Measurements from ENCODE around the gene FREM1. TPM values are rescaled to one million over a fixed set of nuclear protein-coding genes. Genes with fewer than 3 reads are reported as not detected.
A peak's percentile ranks its signal among the peaks of the same experiment; 100 is the strongest.
"Not testable (repeated sequence)": the region's sequence is repeated elsewhere in the genome, so short reads cannot be mapped to it uniquely, and the experiment has no call there.

FREM1 gene
- total RNA-seq, 1 experiment from 2014 or later: not detected

- in situ Hi-C loops (cut with HindIII; ENCODE audit: low pct_unique_long_range_greater_than_20kb, low sequenced_read_pairs): no loop called here
- DNase-seq (ENCODE audit: low read depth): no peak
Measured at GRCh38 chr9:14923701-14924100, 13.5 kb upstream of the FREM1 start.

GRCh38 chr9:14920805-14921204 lies 10.6 kb upstream of the FREM1 start:
- in situ Hi-C loops (cut with HindIII; ENCODE audit: low pct_unique_long_range_greater_than_20kb, low sequenced_read_pairs); DNase-seq (ENCODE audit: low read depth): not testable (repeated sequence)

GRCh38 chr9:14913366-14913765 lies 3.1 kb upstream of the FREM1 start:
- no peak for DNase-seq (ENCODE audit: low read depth)
- in situ Hi-C loops (cut with HindIII; ENCODE audit: low pct_unique_long_range_greater_than_20kb, low sequenced_read_pairs): no loop called here

GRCh38 chr9:14912859-14913258 lies 2.6 kb upstream of the FREM1 start:
- DNase-seq (ENCODE audit: low read depth): no peak
- in situ Hi-C loops (cut with HindIII; ENCODE audit: low pct_unique_long_range_greater_than_20kb, low sequenced_read_pairs): no loop called here

GRCh38 chr9:14911046-14911445 lies 818 bp upstream of the FREM1 start:
- DNase-seq (ENCODE audit: low read depth): no peak
- in situ Hi-C loops (cut with HindIII; ENCODE audit: low pct_unique_long_range_greater_than_20kb, low sequenced_read_pairs): no loop called here

GRCh38 chr9:14909601-14909960 lies 647 bp downstream of the FREM1 start:
- no peak for DNase-seq (ENCODE audit: low read depth)
- in situ Hi-C loops (cut with HindIII; ENCODE audit: low pct_unique_long_range_greater_than_20kb, low sequenced_read_pairs): no loop called here

GRCh38 chr9:14909181-14909580 lies 1.0 kb downstream of the FREM1 start:
- in situ Hi-C loops (cut with HindIII; ENCODE audit: low pct_unique_long_range_greater_than_20kb, low sequenced_read_pairs): no loop called here

GRCh38 chr9:14908295-14909180 lies 1.7 kb downstream of the FREM1 start:
- in situ Hi-C loops (cut with HindIII; ENCODE audit: low pct_unique_long_range_greater_than_20kb, low sequenced_read_pairs): no loop called here
- DNase-seq (ENCODE audit: low read depth): peak; percentile 43

More at GRCh38 chr9:14909181-14909580, 1.0 kb downstream of the FREM1 start:
- DNase-seq (ENCODE audit: low read depth): no peak

- in situ Hi-C loops (cut with HindIII; ENCODE audit: low pct_unique_long_range_greater_than_20kb, low sequenced_read_pairs): no loop called here
- no peak for DNase-seq (ENCODE audit: low read depth)
Measured at GRCh38 chr9:14907696-14908095, 2.5 kb downstream of the FREM1 start.

GRCh38 chr9:14907360-14907685 lies 2.9 kb downstream of the FREM1 start:
- in situ Hi-C loops (cut with HindIII; ENCODE audit: low pct_unique_long_range_greater_than_20kb, low sequenced_read_pairs): no loop called here
- DNase-seq (ENCODE audit: low read depth): no peak

GRCh38 chr9:14906644-14907359 lies 3.4 kb downstream of the FREM1 start:
- DNase-seq (ENCODE audit: low read depth): no peak
- in situ Hi-C loops (cut with HindIII; ENCODE audit: low pct_unique_long_range_greater_than_20kb, low sequenced_read_pairs): no loop called here

- DNase-seq (ENCODE audit: low read depth): no peak
- in situ Hi-C loops (cut with HindIII; ENCODE audit: low pct_unique_long_range_greater_than_20kb, low sequenced_read_pairs): no loop called here
Measured at GRCh38 chr9:14906000-14906399, 4.2 kb downstream of the FREM1 start.

GRCh38 chr9:14903040-14903439 lies 7.2 kb downstream of the FREM1 start:
- DNase-seq (ENCODE audit: low read depth): no peak
- in situ Hi-C loops (cut with HindIII; ENCODE audit: low pct_unique_long_range_greater_than_20kb, low sequenced_read_pairs): no loop called here

GRCh38 chr9:14902561-14902960 lies 7.7 kb downstream of the FREM1 start:
- DNase-seq (ENCODE audit: low read depth): no peak
- in situ Hi-C loops (cut with HindIII; ENCODE audit: low pct_unique_long_range_greater_than_20kb, low sequenced_read_pairs): no loop called here

GRCh38 chr9:14899815-14900193 lies 10.4 kb downstream of the FREM1 start:
- in situ Hi-C loops (cut with HindIII; ENCODE audit: low pct_unique_long_range_greater_than_20kb, low sequenced_read_pairs): no loop called here
- no peak for DNase-seq (ENCODE audit: low read depth)

- no peak for DNase-seq (ENCODE audit: low read depth)
- in situ Hi-C loops (cut with HindIII; ENCODE audit: low pct_unique_long_range_greater_than_20kb, low sequenced_read_pairs): no loop called here
Measured at GRCh38 chr9:14899042-14899814, 11.0 kb downstream of the FREM1 start.

GRCh38 chr9:14895806-14896205 lies 14.4 kb downstream of the FREM1 start:
- in situ Hi-C loops (cut with HindIII; ENCODE audit: low pct_unique_long_range_greater_than_20kb, low sequenced_read_pairs): no loop called here
- DNase-seq (ENCODE audit: low read depth): no peak

GRCh38 chr9:14893280-14893679 lies 16.9 kb downstream of the FREM1 start:
- DNase-seq (ENCODE audit: low read depth): no peak
- in situ Hi-C loops (cut with HindIII; ENCODE audit: low pct_unique_long_range_greater_than_20kb, low sequenced_read_pairs): no loop called here

- DNase-seq (ENCODE audit: low read depth): no peak
- in situ Hi-C loops (cut with HindIII; ENCODE audit: low pct_unique_long_range_greater_than_20kb, low sequenced_read_pairs): no loop called here
Measured at GRCh38 chr9:14891332-14891731, 18.9 kb downstream of the FREM1 start.

Measured in Caki2 (cell line).